Panc1 (cell line): ENCODE measurements around the gene IGFBP4. TPM values are rescaled to one million over a fixed set of nuclear protein-coding genes. Genes with fewer than 3 reads are reported as not detected.

Experiments used
- ATAC-seq: fragments of 200-7000 bp; cut with Tn5 transposase; 2 replicates; pipeline ENCODE4 v1.9.1; 2020; ENCODE audit warnings: mild to moderate bottlenecking, moderate library complexity
- BruUV-seq: library from RNA; stranded (reverse); fragments of 400-500 nt; replicated peaks from 2 replicates; lab custom pipeline; 2021; lab: Mats Ljungman, UMichigan
- CTCF ChIA-PET: fragments of 300-600 bp; sonication (Branson Sonifier 250); formaldehyde crosslinking; loops from one replicate; lab custom pipeline; 2022; ENCODE audit warnings: antibody characterized with exemption; lab: Charles Lee
- POLR2A ChIA-PET: fragments of 300-600 bp; sonication (Branson Sonifier 250); formaldehyde crosslinking; loops from one replicate; lab custom pipeline; 2022; ENCODE audit warnings: antibody characterized with exemption; lab: Charles Lee
- DNase-seq: peaks from one replicate; pipeline ENCODE4 v3.0.0-alpha.2; 2010; ENCODE audit warnings: low read depth, low spot score
- H3K27ac ChIP-seq: 2 replicates; pipeline ENCODE4 v1.5.1; 2011; ENCODE audit warnings: mild to moderate bottlenecking, low read length, inconsistent platforms
- H3K27me3 ChIP-seq: fragments of 200-500 bp; sonication (Bioruptor generic); 2 replicates; pipeline ENCODE4 v1.6.0; 2014; ENCODE audit warnings: low read length, inconsistent platforms; ENCODE audit not compliant: control insufficient read depth, insufficient read depth
- H3K36me3 ChIP-seq: fragments of 200-500 bp; sonication (Bioruptor generic); 2 replicates; pipeline ENCODE4 v1.5.1; 2014; ENCODE audit warnings: inconsistent platforms, mild to moderate bottlenecking, low read length, moderate library complexity; ENCODE audit not compliant: control insufficient read depth, insufficient read depth
- H3K4me1 ChIP-seq: 2 replicates; pipeline ENCODE4 v1.5.1; 2011; ENCODE audit warnings: inconsistent platforms, mild to moderate bottlenecking, low read length, moderate library complexity; ENCODE audit not compliant: control insufficient read depth, insufficient read depth
- H3K4me3 ChIP-seq, 2 experiments: 2 replicates each; pipeline ENCODE4 v1.5.1; 2011 to 2012; ENCODE audit warnings: low read depth in 2 of 2, low read length in 2 of 2, mild to moderate bottlenecking in 2 of 2, inconsistent platforms in 1 of 2, moderate library complexity in 1 of 2
- H3K9me3 ChIP-seq: fragments of 200-500 bp; sonication (Bioruptor generic); 2 replicates; pipeline ENCODE4 v1.5.1; 2014; ENCODE audit warnings: low read depth, mild to moderate bottlenecking, inconsistent platforms, low read length, moderate library complexity; ENCODE audit not compliant: control insufficient read depth, insufficient read depth
- POLR2AphosphoS5 ChIP-seq: IDR thresholded peaks from 2 replicates; pipeline ENCODE4 v1.6.1; 2012; ENCODE audit warnings: mild to moderate bottlenecking, low read depth, low read length, moderate library complexity
- SIN3A ChIP-seq: IDR thresholded peaks from 2 replicates; pipeline ENCODE4 v1.6.1; 2012; ENCODE audit warnings: low read depth, mild to moderate bottlenecking, low read length, moderate library complexity, borderline replicate concordance; ENCODE audit not compliant: insufficient read depth
- TCF7L2 ChIP-seq: IDR thresholded peaks from 2 replicates; pipeline ENCODE4 v1.6.1; 2011; ENCODE audit warnings: mild to moderate bottlenecking, low read depth, low read length, inconsistent platforms
- in situ Hi-C: cut with HindIII; loops from 2 replicates; pipeline ENCODE4 v1.10.0; 2016; ENCODE audit warnings: low sequenced_read_pairs, low pct_unique_long_range_greater_than_20kb
- intact Hi-C: fragments of 100-400 bp; cut with micrococcal nuclease; formaldehyde crosslinking; loops from one replicate; pipeline ENCODE4 v1.10.0; 2022; ENCODE audit not compliant: unreplicated experiment
- total RNA-seq: library from RNA; stranded (reverse); gene quantifications from one replicate; pipeline ENCODE4 v1.2.1, GENCODE V29; 2021; ENCODE audit not compliant: unreplicated experiment
- TF ChIP-seq, protein P1 (sequence below): fragments of 450-650 bp; IDR thresholded peaks from 2 replicates; pipeline ENCODE4 v1.5.1; 2017; ENCODE audit warnings: mild to moderate bottlenecking
- TF ChIP-seq, protein P2 (sequence below), 2 experiments: IDR thresholded peaks; 2 replicates each; pipeline ENCODE4 v1.6.1; 2011 to 2012; ENCODE audit warnings: low read depth in 2 of 2, control low read depth in 1 of 2, low read length in 1 of 2, mild to moderate bottlenecking in 1 of 2, moderate library complexity in 1 of 2; ENCODE audit not compliant: insufficient read depth in 1 of 2

Gene IGFBP4
- total RNA-seq, 1 experiment from 2014 or later = 27.1 TPM

DNA sequence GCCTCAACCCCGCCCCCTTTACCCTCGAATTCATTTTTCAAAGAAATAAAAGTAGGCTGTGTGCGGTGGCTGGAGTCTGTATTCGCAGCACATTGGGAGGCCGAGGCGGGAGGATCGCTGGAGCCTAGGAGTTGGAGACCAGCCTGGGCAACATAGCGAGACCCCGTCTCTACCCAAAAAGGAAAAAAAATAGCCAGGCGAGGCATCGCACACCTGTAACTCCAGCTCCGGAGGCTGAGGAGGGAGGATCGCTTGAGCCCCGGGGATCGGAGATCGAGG is 24.9 kb upstream of the IGFBP4 start:
- Histone ChIP-seq H3K4me1 (peaks cover 18% of the 10 kb centered on the region), H3K27me3 (no peaks in the 10 kb centered on the region), H3K9me3 (no peaks in the 10 kb centered on the region), H3K27ac (peak overlapping the region; percentile 95), H3K36me3 (peaks cover 18% of the 10 kb centered on the region), H3K4me3 (peak overlapping the region; percentile 83 to 86)
- in situ Hi-C loops (no loop called here), intact Hi-C loops (loop anchor here (10.0 kb wide), 1 partner anchor 114 kb away; the partner anchor contains the start of gene RARA)
- POLR2A ChIA-PET = interaction anchor here (1.1 kb wide), 1 partner anchor 50 kb away, joined by 4 read pairs; no protein-coding TSS in a partner anchor
- TF ChIP-seq POLR2AphosphoS5 (no peak), SIN3A (no peak), TCF7L2 (no peak)
- TF ChIP-seq, protein P1, sequence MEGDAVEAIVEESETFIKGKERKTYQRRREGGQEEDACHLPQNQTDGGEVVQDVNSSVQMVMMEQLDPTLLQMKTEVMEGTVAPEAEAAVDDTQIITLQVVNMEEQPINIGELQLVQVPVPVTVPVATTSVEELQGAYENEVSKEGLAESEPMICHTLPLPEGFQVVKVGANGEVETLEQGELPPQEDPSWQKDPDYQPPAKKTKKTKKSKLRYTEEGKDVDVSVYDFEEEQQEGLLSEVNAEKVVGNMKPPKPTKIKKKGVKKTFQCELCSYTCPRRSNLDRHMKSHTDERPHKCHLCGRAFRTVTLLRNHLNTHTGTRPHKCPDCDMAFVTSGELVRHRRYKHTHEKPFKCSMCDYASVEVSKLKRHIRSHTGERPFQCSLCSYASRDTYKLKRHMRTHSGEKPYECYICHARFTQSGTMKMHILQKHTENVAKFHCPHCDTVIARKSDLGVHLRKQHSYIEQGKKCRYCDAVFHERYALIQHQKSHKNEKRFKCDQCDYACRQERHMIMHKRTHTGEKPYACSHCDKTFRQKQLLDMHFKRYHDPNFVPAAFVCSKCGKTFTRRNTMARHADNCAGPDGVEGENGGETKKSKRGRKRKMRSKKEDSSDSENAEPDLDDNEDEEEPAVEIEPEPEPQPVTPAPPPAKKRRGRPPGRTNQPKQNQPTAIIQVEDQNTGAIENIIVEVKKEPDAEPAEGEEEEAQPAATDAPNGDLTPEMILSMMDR = no peak
- TF ChIP-seq, protein P2, sequence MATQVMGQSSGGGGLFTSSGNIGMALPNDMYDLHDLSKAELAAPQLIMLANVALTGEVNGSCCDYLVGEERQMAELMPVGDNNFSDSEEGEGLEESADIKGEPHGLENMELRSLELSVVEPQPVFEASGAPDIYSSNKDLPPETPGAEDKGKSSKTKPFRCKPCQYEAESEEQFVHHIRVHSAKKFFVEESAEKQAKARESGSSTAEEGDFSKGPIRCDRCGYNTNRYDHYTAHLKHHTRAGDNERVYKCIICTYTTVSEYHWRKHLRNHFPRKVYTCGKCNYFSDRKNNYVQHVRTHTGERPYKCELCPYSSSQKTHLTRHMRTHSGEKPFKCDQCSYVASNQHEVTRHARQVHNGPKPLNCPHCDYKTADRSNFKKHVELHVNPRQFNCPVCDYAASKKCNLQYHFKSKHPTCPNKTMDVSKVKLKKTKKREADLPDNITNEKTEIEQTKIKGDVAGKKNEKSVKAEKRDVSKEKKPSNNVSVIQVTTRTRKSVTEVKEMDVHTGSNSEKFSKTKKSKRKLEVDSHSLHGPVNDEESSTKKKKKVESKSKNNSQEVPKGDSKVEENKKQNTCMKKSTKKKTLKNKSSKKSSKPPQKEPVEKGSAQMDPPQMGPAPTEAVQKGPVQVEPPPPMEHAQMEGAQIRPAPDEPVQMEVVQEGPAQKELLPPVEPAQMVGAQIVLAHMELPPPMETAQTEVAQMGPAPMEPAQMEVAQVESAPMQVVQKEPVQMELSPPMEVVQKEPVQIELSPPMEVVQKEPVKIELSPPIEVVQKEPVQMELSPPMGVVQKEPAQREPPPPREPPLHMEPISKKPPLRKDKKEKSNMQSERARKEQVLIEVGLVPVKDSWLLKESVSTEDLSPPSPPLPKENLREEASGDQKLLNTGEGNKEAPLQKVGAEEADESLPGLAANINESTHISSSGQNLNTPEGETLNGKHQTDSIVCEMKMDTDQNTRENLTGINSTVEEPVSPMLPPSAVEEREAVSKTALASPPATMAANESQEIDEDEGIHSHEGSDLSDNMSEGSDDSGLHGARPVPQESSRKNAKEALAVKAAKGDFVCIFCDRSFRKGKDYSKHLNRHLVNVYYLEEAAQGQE (IDR thresholded peaks at IDR 0.05; ENCODE audit: insufficient read depth in 1 of 2, low read depth in 2 of 2, low read length in 1 of 2) = no peak
- CTCF ChIA-PET = interaction anchor here (0.6 to 1.7 kb wide), 5 partner anchors 15 to 116 kb away, joined by 3 to 19 read pairs (median 7); partner anchors contain the start of gene IGFBP4
- ATAC-seq (no peak), DNase-seq (no peak)
- BruUV-seq = no TSS peak

DNA sequence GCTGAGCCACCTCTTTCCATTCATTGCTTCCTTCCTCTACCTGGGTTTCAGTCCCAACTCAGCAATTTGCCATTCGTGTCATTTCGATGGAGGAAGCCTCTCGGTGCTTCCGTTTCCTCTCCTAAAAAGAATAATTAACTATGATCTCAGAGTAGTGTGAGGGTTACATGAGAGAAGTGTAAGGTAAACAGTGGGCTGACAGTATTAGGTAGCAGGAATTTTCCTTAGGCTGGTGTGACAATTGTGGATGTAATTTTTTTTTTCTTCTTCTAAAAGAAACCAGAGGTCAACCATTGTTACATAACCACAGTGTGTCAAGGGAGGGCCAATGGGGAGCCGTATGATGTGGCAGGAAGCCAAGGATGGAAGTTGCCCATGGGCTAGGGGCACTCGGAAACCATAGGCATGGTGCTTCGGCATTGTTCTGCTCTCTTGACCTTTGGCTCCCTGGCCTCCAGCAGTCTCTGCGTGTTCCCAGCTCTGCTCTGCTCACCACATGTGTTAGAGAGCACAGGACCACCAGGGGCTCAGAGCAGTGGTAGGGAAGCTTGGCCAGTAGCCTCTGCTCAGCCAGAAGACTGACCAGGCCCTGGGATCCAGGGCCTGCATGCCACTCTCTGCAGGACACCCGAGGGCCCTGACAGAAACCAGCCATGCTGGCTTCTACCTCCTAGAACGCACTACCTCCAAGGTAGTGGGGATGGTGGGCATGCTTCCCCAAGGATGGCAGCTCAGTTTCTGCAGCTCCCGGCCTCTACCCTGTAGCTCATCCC is 23.5 kb upstream of the IGFBP4 start:
- no TSS peak for BruUV-seq
- no peak overlapping the region for H3K27ac ChIP-seq
- ChIA-PET CTCF (interaction anchor here (0.7 kb wide), 1 partner anchor 97 kb away, joined by 3 read pairs; no protein-coding TSS in a partner anchor), POLR2A (interaction anchor here (0.9 kb wide), 1 partner anchor 9 kb away, joined by 3 read pairs; no protein-coding TSS in a partner anchor)
- TF ChIP-seq, protein P2 (IDR thresholded peaks at IDR 0.05; ENCODE audit: insufficient read depth in 1 of 2, low read depth in 2 of 2, low read length in 1 of 2) = no peak
- intact Hi-C loops (loop anchor here (10.0 kb wide), 1 partner anchor 115 kb away; the partner anchor contains the start of gene RARA), in situ Hi-C loops (no loop called here)
- peaks cover 17% of the 10 kb centered on the region for H3K36me3 ChIP-seq
- DNase-seq = no peak
- peaks cover 18% of the 10 kb centered on the region for H3K4me1 ChIP-seq
- no peaks in the 10 kb centered on the region for H3K9me3 ChIP-seq
- H3K4me3 ChIP-seq = no peak overlapping the region
- no peak for ATAC-seq
- H3K27me3 ChIP-seq = no peaks in the 10 kb centered on the region
